Spleen (tissue), 11 donors: ENCODE results near the gene AKR1D1. TPM values are rescaled to one million over a fixed set of nuclear protein-coding genes. Genes with fewer than 3 reads are reported as not detected.

ENCODE experiments used
- DNase-seq: peaks from one replicate; pipeline ENCODE4 v3.0.0-alpha.2; 2020
- H3K27ac ChIP-seq, 8 donors: fragments of 200-600 bp; sonication (generic) in 7 of 8; 1 replicate in 4 of 8; 2 replicates in 4 of 8; pipeline versions ENCODE4 v1.5.0 to v1.8.0; 2016 to 2021; ENCODE audit warnings: inconsistent platforms in 4 of 8, mild to moderate bottlenecking in 4 of 8, moderate library complexity in 1 of 8
- H3K27me3 ChIP-seq, 7 donors: fragments of 200-600 bp; sonication (generic) in 6 of 7; replicated peaks in 1 of 7; 1 replicate in 4 of 7; 2 replicates in 3 of 7; pipeline versions ENCODE4 v1.5.0 to v1.8.0; 2016 to 2021; ENCODE audit warnings: inconsistent platforms in 3 of 7, mild to moderate bottlenecking in 1 of 7
- H3K36me3 ChIP-seq, 6 donors: fragments of 200-600 bp; sonication (generic) in 5 of 6; 1 replicate in 4 of 6; 2 replicates in 2 of 6; pipeline versions ENCODE4 v1.5.0 to v1.8.0; 2016 to 2021; ENCODE audit warnings: inconsistent platforms in 2 of 6
- H3K4me1 ChIP-seq, 6 donors: fragments of 200-600 bp; sonication (generic) in 5 of 6; 1 replicate in 3 of 6; 2 replicates in 3 of 6; pipeline versions ENCODE4 v1.5.0 to v1.8.0; 2016 to 2021; ENCODE audit warnings: inconsistent platforms in 3 of 6
- H3K4me3 ChIP-seq, 8 donors: fragments of 200-600 bp; sonication (generic) in 7 of 8; 1 replicate in 4 of 8; 2 replicates in 4 of 8; pipeline versions ENCODE4 v1.5.0 to v1.8.0; 2016 to 2021; ENCODE audit warnings: inconsistent platforms in 4 of 8, mild to moderate bottlenecking in 4 of 8, moderate library complexity in 2 of 8
- H3K9me3 ChIP-seq, 8 donors: fragments of 200-600 bp; sonication (generic) in 7 of 8; 1 replicate in 4 of 8; 2 replicates in 4 of 8; pipeline versions ENCODE4 v1.5.0 to v1.8.0; 2016 to 2021; ENCODE audit warnings: inconsistent platforms in 4 of 8
- CTCF ChIP-seq, 11 experiments: fragments of 200-600 bp in 7 of 11; fragments of 450-650 bp in 4 of 11; sonication (generic) in 4 of 11; IDR thresholded peaks in 8 of 11; conservative IDR thresholded peaks in 3 of 11; 1 replicate in 7 of 11; 2 replicates in 4 of 11; pipeline versions ENCODE4 v1.4.0 to v1.8.0; 2016 to 2021; ENCODE audit warnings: antibody characterized with exemption in 11 of 11, inconsistent platforms in 4 of 11, mild to moderate bottlenecking in 1 of 11
- POLR2A ChIP-seq, 3 donors: fragments of 450-650 bp; IDR thresholded peaks; one replicate each; pipeline ENCODE4 v1.5.1; 2017; ENCODE audit warnings: antibody characterized with exemption in 3 of 3, mild to moderate bottlenecking in 1 of 3
- POLR2AphosphoS5 ChIP-seq, 3 donors: sonication (generic); formaldehyde crosslinking; IDR thresholded peaks; one replicate each; pipeline ENCODE4 v1.5.1; 2017; ENCODE audit warnings: antibody characterized with exemption in 3 of 3
- WGBS, 5 donors: extraction: QIAGEN DNeasy Blood & Tissue Kit in 3 of 5; methylation state at CpG; one replicate each; pipeline versions ENCODE4 v1.1.5 to v1.1.7; 2013 to 2018; 5-methylcytosine and 5-hydroxymethylcytosine counted together
- intact Hi-C: fragments of 100-400 bp; cut with DNase I; formaldehyde crosslinking; loops from one replicate; pipeline ENCODE4 v1.15.0; 2023; ENCODE audit warnings: low total_unique reads
- polyA plus RNA-seq, 3 donors: library from polyadenylated mRNA; stranded (reverse); fragments of 200-250 nt; gene quantifications; one replicate each; pipeline ENCODE4 v1.2.1, GENCODE V29; 2013
- total RNA-seq, 7 donors: library from RNA; depleted of rRNA in 3 of 7; stranded (reverse); fragments of >200 nt in 3 of 7; fragmentation: NEBNext Ultra II Directional in 4 of 7; extraction: Animal tissue kit (Norgen Biotek cat#: 25700) in 4 of 7; gene quantifications; one replicate each; pipeline versions ENCODE4 v1.1.0 to v1.2.1, GENCODE V29; 2016 to 2021
- donor health status: healthy with polysubstance abuse.
- donor health status: DM: no; HTN: no; CAD: no; lungs with moderate emphysema.
- donor health status: DM: no; HTN: no; CAD: no.
- donor health status: Bipolar disorder and iron deficiency.
- donor health status: healthy.
- donor health status: DM: no; HTN: no; CAD: no.
- donor health status: DM: yes; HTN: yes; CAD: no.

Gene AKR1D1
- total and polyA plus RNA-seq, 10 donors: 0.39 TPM; not detected in 9

GRCh38 chr7:138092486-138093028, 16.3 kb downstream of the AKR1D1 start:
- no peak for DNase-seq
- Histone ChIP-seq H3K4me3 (no peak overlapping the region), H3K9me3 (no peaks in the 10 kb centered on the region), H3K27me3 (no peaks in the 10 kb centered on the region), H3K4me1 (no peaks in the 10 kb centered on the region), H3K36me3 (no peaks in the 10 kb centered on the region), H3K27ac (no peak overlapping the region)
- intact Hi-C loops: no loop called here
- TF ChIP-seq CTCF (IDR thresholded peaks at IDR 0.05 in 8 of 11, conservative IDR thresholded peaks at IDR 0.05 in 3 of 11) (no peak), POLR2A (IDR thresholded peaks at IDR 0.05) (no peak), POLR2AphosphoS5 (IDR thresholded peaks at IDR 0.05) (no peak)
- 89 to 95% (median 94%) methylated on average over 6 of the region's 6 CpGs for WGBS, 5 donors

DNA sequence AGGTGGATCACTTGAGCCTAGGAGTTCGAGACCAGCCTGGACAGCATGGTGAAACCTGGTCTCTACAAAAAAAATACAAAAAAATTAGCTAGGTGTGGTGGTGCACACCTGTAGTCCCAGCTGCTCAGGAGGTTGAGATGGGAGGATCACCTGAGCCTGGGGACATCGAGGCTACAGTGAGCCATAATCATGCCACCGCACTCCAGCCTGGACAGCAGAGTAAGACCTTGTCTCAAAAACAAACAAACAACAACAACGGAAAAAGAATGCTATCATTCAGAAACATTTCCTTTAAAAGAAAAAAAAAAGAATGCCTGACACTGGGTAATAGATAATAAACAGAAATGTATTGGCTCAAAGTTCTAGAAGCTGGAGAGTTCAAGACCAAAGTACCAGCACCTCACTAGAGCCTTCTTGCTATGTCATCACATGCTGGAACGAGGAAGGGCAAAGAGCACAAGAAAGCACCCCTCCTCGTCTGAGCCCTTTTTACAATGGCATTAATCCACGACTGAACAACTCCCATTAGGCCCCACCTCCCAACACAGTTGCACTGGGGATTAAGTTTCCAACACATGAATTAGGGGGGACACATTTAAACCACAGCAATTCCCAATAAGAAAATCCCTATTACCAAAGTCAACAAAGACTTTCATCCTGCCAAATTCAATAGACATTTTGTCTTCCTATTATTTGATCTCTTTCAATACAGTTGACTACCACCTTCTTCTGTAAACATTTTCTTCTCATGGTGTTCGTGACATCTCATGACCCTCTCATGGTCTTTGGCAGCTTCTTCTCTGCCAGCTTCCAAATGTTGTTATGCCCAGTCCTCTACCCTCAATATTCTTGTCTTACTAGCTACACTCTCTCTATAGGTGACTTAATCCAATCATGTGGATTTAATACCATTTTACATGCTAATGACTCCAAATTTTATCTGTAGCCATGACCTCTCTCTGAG, 20.0 kb downstream of the AKR1D1 start:
- H3K4me3 ChIP-seq: no peak overlapping the region
- 75 to 88% (median 83%) methylated on average over 8 of the region's 8 CpGs for WGBS, 5 donors
- DNase-seq: no peak

DNA sequence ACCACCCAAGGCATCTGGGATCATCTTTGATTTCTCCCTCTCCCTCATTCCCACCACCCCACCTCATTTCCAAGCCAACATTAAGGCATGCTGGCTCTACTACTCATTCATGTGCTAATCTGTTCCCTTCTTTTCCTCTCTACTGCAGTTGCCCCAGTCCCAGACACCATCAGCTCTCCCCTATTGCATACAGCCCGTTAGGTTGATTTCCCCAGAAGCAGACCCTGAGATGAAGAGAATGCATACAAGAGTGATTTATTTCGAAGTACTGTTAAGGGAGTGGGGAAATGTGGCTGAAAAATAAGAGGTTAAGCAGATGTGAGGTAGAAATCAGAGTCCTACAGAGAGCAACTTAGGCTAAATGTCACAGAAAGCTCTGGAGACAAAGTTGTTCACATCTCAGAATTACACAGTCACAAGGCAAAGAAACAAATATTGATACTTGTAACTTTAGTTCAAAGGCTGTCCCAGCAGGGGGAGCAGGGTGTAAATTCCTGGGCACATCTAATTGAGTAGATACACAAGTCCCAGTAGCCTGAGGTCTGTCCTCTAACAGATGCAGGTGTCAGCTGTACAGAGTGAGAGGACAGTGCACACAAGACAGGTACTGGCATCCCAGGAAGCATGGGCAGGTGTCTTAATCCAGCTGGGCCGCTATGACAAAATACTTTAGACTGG, 20.9 kb downstream of the AKR1D1 start:
- Histone ChIP-seq H3K9me3 (no peaks in the 10 kb centered on the region), H3K4me1 (no peaks in the 10 kb centered on the region), H3K27ac (no peak overlapping the region), H3K36me3 (no peaks in the 10 kb centered on the region), H3K4me3 (no peak overlapping the region), H3K27me3 (no peaks in the 10 kb centered on the region)
- WGBS, 5 donors: 78 to 90% (median 84%) methylated on average over 3 of the region's 3 CpGs
- TF ChIP-seq CTCF (IDR thresholded peaks at IDR 0.05 in 8 of 11, conservative IDR thresholded peaks at IDR 0.05 in 3 of 11) (peak in 2 of 11 experiments; percentile 11), POLR2AphosphoS5 (IDR thresholded peaks at IDR 0.05) (no peak)
- intact Hi-C loops: no loop called here
- DNase-seq: no peak

More for the DNA sequence above, 20.0 kb downstream of the AKR1D1 start:
- TF ChIP-seq CTCF (IDR thresholded peaks at IDR 0.05 in 8 of 11, conservative IDR thresholded peaks at IDR 0.05 in 3 of 11) (no peak), POLR2A (IDR thresholded peaks at IDR 0.05) (no peak), POLR2AphosphoS5 (IDR thresholded peaks at IDR 0.05) (no peak)
- Histone ChIP-seq H3K27me3 (no peaks in the 10 kb centered on the region), H3K4me1 (no peaks in the 10 kb centered on the region), H3K27ac (no peak overlapping the region), H3K9me3 (no peaks in the 10 kb centered on the region), H3K36me3 (no peaks in the 10 kb centered on the region)
- intact Hi-C loops: no loop called here

GRCh38 chr7:138099813-138100212, 23.6 kb downstream of the AKR1D1 start:
- H3K36me3 ChIP-seq: no peaks in the 10 kb centered on the region
- no peaks in the 10 kb centered on the region for H3K9me3 ChIP-seq
- H3K27me3 ChIP-seq: no peaks in the 10 kb centered on the region
- H3K27ac ChIP-seq: no peak overlapping the region
- TF ChIP-seq POLR2AphosphoS5 (IDR thresholded peaks at IDR 0.05): no peak
- no peak for TF ChIP-seq CTCF (IDR thresholded peaks at IDR 0.05 in 8 of 11, conservative IDR thresholded peaks at IDR 0.05 in 3 of 11)
- no peak for TF ChIP-seq POLR2A (IDR thresholded peaks at IDR 0.05)
- DNase-seq: no peak
- 60 to 93% (median 88%) methylated on average over 3 of the region's 3 CpGs for WGBS, 5 donors
- intact Hi-C loops: no loop called here
- H3K4me1 ChIP-seq: no peaks in the 10 kb centered on the region
- no peak overlapping the region for H3K4me3 ChIP-seq
